AG04449 (cell line): Measurements from ENCODE around the gene ABLIM1.

ENCODE experiments used
- CTCF ChIA-PET: fragments of 350-600 bp; formaldehyde crosslinking; extraction: SDS; loops from one replicate; lab custom pipeline; 2021; ENCODE audit warnings: antibody characterized with exemption; lab: Yijun Ruan, JAX
- POLR2A ChIA-PET: fragments of 400-600, 350-600 bp; formaldehyde crosslinking; extraction: SDS; loops from one replicate; lab custom pipeline; 2020; ENCODE audit warnings: antibody characterized with exemption, inconsistent platforms; lab: Yijun Ruan, JAX
- DNase-seq: peaks from one replicate; pipeline ENCODE4 v3.0.0-alpha.2; 2010; ENCODE audit warnings: low read depth, low spot score
- H3K4me3 ChIP-seq: 2 replicates; pipeline ENCODE4 v1.5.1; 2011; ENCODE audit warnings: low read depth, mild to moderate bottlenecking, control low read depth, low read length
- TF ChIP-seq, protein P1 (sequence below): IDR thresholded peaks from one replicate; pipeline ENCODE4 v1.5.1; 2011; ENCODE audit warnings: mild to moderate bottlenecking, moderate library complexity, low read length, control low read depth, inconsistent platforms; ENCODE audit not compliant: insufficient read depth; ENCODE audit errors: missing control alignments

The ABLIM1 gene

GRCh38 chr10:114395366-114396022, 262.6 kb downstream of the ABLIM1 start:
- ChIA-PET CTCF (no interaction called here), POLR2A (no interaction called here)
- no peak for DNase-seq
- TF ChIP-seq, protein P1, sequence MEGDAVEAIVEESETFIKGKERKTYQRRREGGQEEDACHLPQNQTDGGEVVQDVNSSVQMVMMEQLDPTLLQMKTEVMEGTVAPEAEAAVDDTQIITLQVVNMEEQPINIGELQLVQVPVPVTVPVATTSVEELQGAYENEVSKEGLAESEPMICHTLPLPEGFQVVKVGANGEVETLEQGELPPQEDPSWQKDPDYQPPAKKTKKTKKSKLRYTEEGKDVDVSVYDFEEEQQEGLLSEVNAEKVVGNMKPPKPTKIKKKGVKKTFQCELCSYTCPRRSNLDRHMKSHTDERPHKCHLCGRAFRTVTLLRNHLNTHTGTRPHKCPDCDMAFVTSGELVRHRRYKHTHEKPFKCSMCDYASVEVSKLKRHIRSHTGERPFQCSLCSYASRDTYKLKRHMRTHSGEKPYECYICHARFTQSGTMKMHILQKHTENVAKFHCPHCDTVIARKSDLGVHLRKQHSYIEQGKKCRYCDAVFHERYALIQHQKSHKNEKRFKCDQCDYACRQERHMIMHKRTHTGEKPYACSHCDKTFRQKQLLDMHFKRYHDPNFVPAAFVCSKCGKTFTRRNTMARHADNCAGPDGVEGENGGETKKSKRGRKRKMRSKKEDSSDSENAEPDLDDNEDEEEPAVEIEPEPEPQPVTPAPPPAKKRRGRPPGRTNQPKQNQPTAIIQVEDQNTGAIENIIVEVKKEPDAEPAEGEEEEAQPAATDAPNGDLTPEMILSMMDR: no peak
- H3K4me3 ChIP-seq: no peak overlapping the region

GRCh38 chr10:114394531-114394930, 263.5 kb downstream of the ABLIM1 start:
- no peak overlapping the region for H3K4me3 ChIP-seq
- POLR2A ChIA-PET: no interaction called here
- CTCF ChIA-PET: no interaction called here

GRCh38 chr10:114393886-114394285, 264.2 kb downstream of the ABLIM1 start:
- DNase-seq: no peak
- CTCF ChIA-PET: no interaction called here
- POLR2A ChIA-PET: no interaction called here
- TF ChIP-seq, protein P1: no peak
- H3K4me3 ChIP-seq: no peak overlapping the region

More at GRCh38 chr10:114394531-114394930, 263.5 kb downstream of the ABLIM1 start:
- DNase-seq: no peak
- TF ChIP-seq, protein P1: no peak

- CTCF ChIA-PET: no interaction called here
- TF ChIP-seq, protein P1: no peak
- no peak for DNase-seq
- H3K4me3 ChIP-seq: no peak overlapping the region
- POLR2A ChIA-PET: no interaction called here
Observed at GRCh38 chr10:114393482-114393881, 264.6 kb downstream of the ABLIM1 start.

DNA sequence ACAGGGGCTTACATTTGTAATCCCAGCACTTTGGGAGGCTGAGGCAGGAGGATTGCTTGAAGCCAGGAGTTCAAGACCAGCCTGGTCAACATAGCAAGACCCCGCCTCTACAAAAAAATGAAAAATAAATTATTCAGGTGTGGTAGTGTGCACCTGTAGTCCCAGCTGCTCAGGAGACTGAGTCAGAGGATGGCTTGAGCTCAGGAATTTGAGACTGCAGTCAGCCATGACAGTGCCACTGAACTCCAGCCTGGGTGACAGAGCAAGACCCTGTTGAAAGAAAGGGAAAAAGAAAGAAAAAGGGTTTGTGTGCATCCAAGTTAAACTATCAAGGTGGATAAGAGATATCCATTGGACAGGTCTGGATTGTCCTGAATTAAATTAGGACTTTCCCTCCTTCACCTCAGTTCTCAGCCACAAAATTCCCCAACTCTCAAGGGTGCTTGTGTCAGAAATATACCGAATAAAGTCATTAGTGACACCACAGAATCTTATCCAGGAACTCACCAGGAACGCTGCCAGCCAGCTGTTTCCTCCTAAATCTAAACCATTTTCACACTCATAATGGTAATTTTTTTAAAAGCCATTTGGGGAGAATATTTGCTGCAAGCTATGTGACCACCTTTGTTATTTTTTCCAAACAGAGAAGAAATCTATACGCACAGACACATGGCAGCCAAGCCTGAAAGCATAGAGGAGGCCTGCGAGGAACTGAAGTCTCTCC, 265.8 kb downstream of the ABLIM1 start:
- ChIA-PET CTCF (no interaction called here), POLR2A (no interaction called here)
- TF ChIP-seq, protein P1: no peak
- H3K4me3 ChIP-seq: no peak overlapping the region
- DNase-seq: no peak

DNA sequence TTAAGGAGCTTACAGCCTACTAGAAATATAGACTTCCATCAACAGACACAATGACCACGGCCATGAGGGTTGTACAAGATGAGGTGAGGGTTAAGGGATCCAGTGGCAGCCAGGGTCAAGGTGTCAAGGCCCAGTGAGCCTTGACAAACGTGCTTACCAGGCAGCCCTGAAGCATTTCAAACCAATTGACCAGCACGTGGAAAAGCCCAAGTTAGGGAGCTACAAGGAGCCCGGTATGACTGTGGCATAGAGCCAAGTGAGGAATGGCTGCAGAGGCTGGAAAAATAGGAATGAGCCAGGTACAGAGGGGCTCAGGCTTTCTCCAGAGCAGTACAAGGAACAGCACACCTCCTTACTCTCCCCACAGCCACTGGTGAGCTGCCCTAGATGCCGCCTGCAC, 266.5 kb downstream of the ABLIM1 start:
- TF ChIP-seq, protein P1: no peak
- POLR2A ChIA-PET: no interaction called here
- CTCF ChIA-PET: interaction anchor here (1.2 kb wide), 1 partner anchor 430 kb away, joined by 3 read pairs; the partner anchor contains the start of gene FHIP2A
- H3K4me3 ChIP-seq: no peak overlapping the region
- DNase-seq: no peak
